KMS-11 (cell line): Measurements from ENCODE around the gene OTOA.

Experiments
- H2AFZ ChIP-seq: fragments of 200-600 bp; sonication (generic); 2 replicates; pipeline ENCODE4 v1.6.1; 2016; ENCODE audit warnings: antibody characterized with exemption, mixed run types, low read depth
- H3K27ac ChIP-seq: fragments of 200-600 bp; sonication (generic); 2 replicates; pipeline ENCODE4 v1.6.1; 2016; ENCODE audit warnings: mild to moderate bottlenecking, mixed run types
- H3K27me3 ChIP-seq: fragments of 200-600 bp; sonication (generic); 2 replicates; pipeline ENCODE4 v1.6.1; 2017; ENCODE audit warnings: mild to moderate bottlenecking, low read depth, mixed run types, moderate library complexity; ENCODE audit not compliant: insufficient read depth
- H3K36me3 ChIP-seq: fragments of 200-600 bp; sonication (generic); 2 replicates; pipeline ENCODE4 v1.6.1; 2017; ENCODE audit warnings: mild to moderate bottlenecking, mixed run types; ENCODE audit not compliant: insufficient read depth
- H3K4me1 ChIP-seq: fragments of 200-600 bp; sonication (generic); 2 replicates; pipeline ENCODE4 v1.6.1; 2016; ENCODE audit warnings: mild to moderate bottlenecking, low read depth, mixed run types; ENCODE audit not compliant: poor library complexity, severe bottlenecking
- H3K4me2 ChIP-seq: fragments of 200-600 bp; sonication (generic); 2 replicates; pipeline ENCODE4 v1.7.0; 2016; ENCODE audit warnings: mild to moderate bottlenecking, mixed run types
- H3K4me3 ChIP-seq: fragments of 200-600 bp; sonication (generic); IDR thresholded peaks from 2 replicates; pipeline ENCODE4 v1.6.1; 2017; ENCODE audit warnings: low read depth, low read length, mixed read lengths; ENCODE audit not compliant: insufficient read depth
- H3K79me2 ChIP-seq: fragments of 200-600 bp; sonication (generic); 2 replicates; pipeline ENCODE4 v1.6.1; 2016; ENCODE audit warnings: low read depth, mixed run types; ENCODE audit not compliant: insufficient read depth
- H3K9ac ChIP-seq: fragments of 200-600 bp; sonication (generic); 2 replicates; pipeline ENCODE4 v1.6.1; 2016; ENCODE audit warnings: mild to moderate bottlenecking, mixed run types
- H4K20me1 ChIP-seq: fragments of 200-600 bp; sonication (generic); 2 replicates; pipeline ENCODE4 v1.6.1; 2016; ENCODE audit warnings: mild to moderate bottlenecking, mixed run types; ENCODE audit not compliant: insufficient read depth
- CTCF ChIP-seq: fragments of 200-600 bp; sonication (generic); conservative IDR thresholded peaks from 2 replicates; pipeline ENCODE4 v1.6.1; 2017; ENCODE audit warnings: low read depth, mild to moderate bottlenecking, antibody characterized with exemption, low read length, moderate library complexity, mixed read lengths

The OTOA gene

GRCh38 chr16:21619765-21620425 is 43.9 kb upstream of the OTOA start:
- H3K4me3 ChIP-seq: no peak overlapping the region
- TF ChIP-seq CTCF: no peak
- no peaks in the 10 kb centered on the region for H3K79me2 ChIP-seq
- H4K20me1 ChIP-seq: no peaks in the 10 kb centered on the region
- H2AFZ ChIP-seq: no peak overlapping the region
- no peak overlapping the region for H3K9ac ChIP-seq
- no peak overlapping the region for H3K4me2 ChIP-seq
- no peaks in the 10 kb centered on the region for H3K27me3 ChIP-seq
- H3K36me3 ChIP-seq: no peaks in the 10 kb centered on the region
- peaks cover 24% of the 10 kb centered on the region for H3K4me1 ChIP-seq
- H3K27ac ChIP-seq: no peak overlapping the region

GRCh38 chr16:21620592-21620991 is 43.2 kb upstream of the OTOA start:
- H3K4me2 ChIP-seq: no peak overlapping the region
- H4K20me1 ChIP-seq: no peaks in the 10 kb centered on the region
- no peak for TF ChIP-seq CTCF
- H3K27ac ChIP-seq: no peak overlapping the region
- H3K36me3 ChIP-seq: no peaks in the 10 kb centered on the region
- no peak overlapping the region for H3K9ac ChIP-seq
- H3K4me1 ChIP-seq: peaks cover 24% of the 10 kb centered on the region
- no peak overlapping the region for H3K4me3 ChIP-seq
- H3K27me3 ChIP-seq: 0 out of 2 replicates have a peak, but pooled peaks cover 2% of the 10 kb centered on the region
- no peak overlapping the region for H2AFZ ChIP-seq
- no peaks in the 10 kb centered on the region for H3K79me2 ChIP-seq

GRCh38 chr16:21622545-21622944 is 41.2 kb upstream of the OTOA start:
- Histone ChIP-seq H4K20me1 (no peaks in the 10 kb centered on the region), H3K27me3 (0 out of 2 replicates have a peak, but pooled peaks cover 2% of the 10 kb centered on the region), H3K4me3 (no peak overlapping the region), H3K9ac (no peak overlapping the region), H3K27ac (no peak overlapping the region), H3K4me1 (peaks cover 16% of the 10 kb centered on the region), H3K79me2 (no peaks in the 10 kb centered on the region), H3K4me2 (no peak overlapping the region), H3K36me3 (no peaks in the 10 kb centered on the region), H2AFZ (no peak overlapping the region)
- TF ChIP-seq CTCF: no peak

- 0 out of 2 replicates have a peak, but pooled peaks cover 2% of the 10 kb centered on the region for H3K27me3 ChIP-seq
- H3K4me3 ChIP-seq: no peak overlapping the region
- no peaks in the 10 kb centered on the region for H4K20me1 ChIP-seq
- no peak overlapping the region for H3K9ac ChIP-seq
- no peak overlapping the region for H3K4me2 ChIP-seq
- no peaks in the 10 kb centered on the region for H3K36me3 ChIP-seq
- H3K27ac ChIP-seq: no peak overlapping the region
- no peak for TF ChIP-seq CTCF
- no peak overlapping the region for H2AFZ ChIP-seq
- H3K79me2 ChIP-seq: no peaks in the 10 kb centered on the region
- H3K4me1 ChIP-seq: no peaks in the 10 kb centered on the region
Observed at GRCh38 chr16:21625026-21625425, 38.7 kb upstream of the OTOA start.
